ENCODE measurements around the gene LTC4S. TPM values are rescaled to one million over a fixed set of nuclear protein-coding genes. Genes with fewer than 3 reads are reported as not detected.

The LTC4S gene
- total and polyA plus RNA-seq, 3 donors from 2014 or later = 3.7 to 10.3 (median 4.8) TPM

- no peak for TF ChIP-seq POLR2A (IDR thresholded peaks at IDR 0.05)
- no peak for TF ChIP-seq CTCF (IDR thresholded peaks at IDR 0.05)
- H3K27ac ChIP-seq = no peak overlapping the region
- DNase-seq = no peak
- H3K4me1 ChIP-seq = no peaks in the 10 kb centered on the region
- no peaks in the 10 kb centered on the region for H3K9me3 ChIP-seq
- 62 to 79% methylated on average over 9 of the region's 9 CpGs for WGBS, 2 donors
- H3K36me3 ChIP-seq (ENCODE audit: low read depth, missing control alignments) = no peaks in the 10 kb centered on the region
- no peak overlapping the region for H3K4me3 ChIP-seq
- intact Hi-C loops (cut with DNase I; ENCODE audit: low total_unique reads) = no loop called here
- H3K27me3 ChIP-seq = no peaks in the 10 kb centered on the region
Measured at GRCh38 chr5:179777909-179778308, 15.9 kb upstream of the LTC4S start.

- H3K36me3 ChIP-seq (ENCODE audit: low read depth, missing control alignments) = no peaks in the 10 kb centered on the region
- H3K27me3 ChIP-seq = no peaks in the 10 kb centered on the region
- DNase-seq = no peak
- H3K4me3 ChIP-seq = no peak overlapping the region
- WGBS, 2 donors = 94% methylated on average over 5 of the region's 5 CpGs
- no peaks in the 10 kb centered on the region for H3K4me1 ChIP-seq
- H3K9me3 ChIP-seq = no peaks in the 10 kb centered on the region
- TF ChIP-seq CTCF (IDR thresholded peaks at IDR 0.05) = no peak
- TF ChIP-seq POLR2A (IDR thresholded peaks at IDR 0.05) = no peak
- intact Hi-C loops (cut with DNase I; ENCODE audit: low total_unique reads) = no loop called here
- H3K27ac ChIP-seq = no peak overlapping the region
Measured at GRCh38 chr5:179778591-179778990, 15.2 kb upstream of the LTC4S start.

- Histone ChIP-seq H3K9me3 (no peaks in the 10 kb centered on the region), H3K36me3 (ENCODE audit: low read depth, missing control alignments) (no peaks in the 10 kb centered on the region), H3K4me1 (no peaks in the 10 kb centered on the region), H3K27ac (no peak overlapping the region), H3K4me3 (no peak overlapping the region), H3K27me3 (no peaks in the 10 kb centered on the region)
- TF ChIP-seq POLR2A (IDR thresholded peaks at IDR 0.05) (no peak), CTCF (IDR thresholded peaks at IDR 0.05) (no peak)
- intact Hi-C loops (cut with DNase I; ENCODE audit: low total_unique reads) = no loop called here
- WGBS, 2 donors = 94 to 96% methylated on average over 4 of the region's 4 CpGs
- no peak for DNase-seq
Measured at GRCh38 chr5:179779826-179780225, 14.0 kb upstream of the LTC4S start.

- TF ChIP-seq POLR2A (IDR thresholded peaks at IDR 0.05) (no peak), CTCF (IDR thresholded peaks at IDR 0.05) (no peak)
- H3K4me3 ChIP-seq = no peak overlapping the region
- WGBS, 2 donors = 81 to 89% methylated on average over 7 of the region's 7 CpGs
- no peaks in the 10 kb centered on the region for H3K27me3 ChIP-seq
- no peak overlapping the region for H3K27ac ChIP-seq
- no peaks in the 10 kb centered on the region for H3K36me3 ChIP-seq (ENCODE audit: low read depth, missing control alignments)
- no peak for DNase-seq
- no peaks in the 10 kb centered on the region for H3K4me1 ChIP-seq
- no peaks in the 10 kb centered on the region for H3K9me3 ChIP-seq
- intact Hi-C loops (cut with DNase I; ENCODE audit: low total_unique reads) = no loop called here
Measured at GRCh38 chr5:179780362-179780761, 13.4 kb upstream of the LTC4S start.

GRCh38 chr5:179781846-179782245, 11.9 kb upstream of the LTC4S start:
- Histone ChIP-seq H3K4me1 (no peaks in the 10 kb centered on the region), H3K4me3 (no peak overlapping the region), H3K27ac (no peak overlapping the region), H3K36me3 (ENCODE audit: low read depth, missing control alignments) (no peaks in the 10 kb centered on the region), H3K9me3 (no peaks in the 10 kb centered on the region), H3K27me3 (no peaks in the 10 kb centered on the region)
- intact Hi-C loops (cut with DNase I; ENCODE audit: low total_unique reads) = no loop called here
- TF ChIP-seq POLR2A (IDR thresholded peaks at IDR 0.05) = no peak
- no peak for TF ChIP-seq CTCF (IDR thresholded peaks at IDR 0.05)
- no peak for DNase-seq
- WGBS, 2 donors = 93 to 97% methylated on average over 3 to 4 of the region's 4 CpGs
